Astrocyte (in vitro differentiated cells and primary cell): Measurements from ENCODE around the gene TMEM259. TPM values are rescaled to one million over a fixed set of nuclear protein-coding genes. Genes with fewer than 3 reads are reported as not detected.

Experiments
- DNase-seq: peaks from one replicate; pipeline ENCODE4 v3.0.0-alpha.2; 2010; ENCODE audit warnings: low read depth
- FAIRE-seq: peaks from 2 replicates; lab custom pipeline; 2011; peaks lifted over from hg19 to GRCh38; lab: Jason Lieb, UNC
- H2AFZ ChIP-seq: 2 replicates; pipeline ENCODE4 v1.6.0; 2012; ENCODE audit warnings: low read depth, low read length, inconsistent platforms
- H3K27ac ChIP-seq: 2 replicates; pipeline ENCODE4 v1.5.1; 2011; ENCODE audit warnings: low read depth, low read length, inconsistent platforms
- H3K27me3 ChIP-seq: 2 replicates; pipeline ENCODE4 v1.6.0; 2011; ENCODE audit warnings: low read length, inconsistent platforms; ENCODE audit not compliant: insufficient read depth
- H3K36me3 ChIP-seq: 2 replicates; pipeline ENCODE4 v1.5.1; 2011; ENCODE audit warnings: low read length, inconsistent platforms; ENCODE audit not compliant: insufficient read depth
- H3K4me1 ChIP-seq: 2 replicates; pipeline ENCODE4 v1.5.1; 2011; ENCODE audit warnings: low read length, inconsistent platforms; ENCODE audit not compliant: insufficient read depth
- H3K4me2 ChIP-seq: 2 replicates; pipeline ENCODE4 v1.6.0; 2012; ENCODE audit warnings: low read length, inconsistent platforms
- H3K4me3 ChIP-seq: 2 replicates; pipeline ENCODE4 v1.5.1; 2011; ENCODE audit warnings: low read depth, mild to moderate bottlenecking, low read length, inconsistent platforms; ENCODE audit not compliant: insufficient read depth
- H3K79me2 ChIP-seq: 2 replicates; pipeline ENCODE4 v1.6.0; 2012; ENCODE audit warnings: mild to moderate bottlenecking, low read length, inconsistent platforms; ENCODE audit not compliant: insufficient read depth
- H3K9ac ChIP-seq: 2 replicates; pipeline ENCODE4 v1.6.0; 2012; ENCODE audit warnings: mild to moderate bottlenecking, low read length, inconsistent platforms
- H3K9me3 ChIP-seq: 2 replicates; pipeline ENCODE4 v1.5.1; 2012; ENCODE audit warnings: low read depth, mild to moderate bottlenecking, low read length, inconsistent platforms; ENCODE audit not compliant: insufficient read depth
- H4K20me1 ChIP-seq: 2 replicates; pipeline ENCODE4 v1.6.0; 2012; ENCODE audit warnings: low read length, inconsistent platforms; ENCODE audit not compliant: insufficient read depth
- H3K27ac Mint-ChIP-seq: one replicate; pipeline ENCODE4 v1.8.0; 2021; ENCODE audit warnings: mild to moderate bottlenecking, mixed read lengths; ENCODE audit not compliant: unreplicated experiment
- H3K27me3 Mint-ChIP-seq: one replicate; pipeline ENCODE4 v1.8.0; 2021; ENCODE audit warnings: low read depth, mixed read lengths; ENCODE audit not compliant: unreplicated experiment
- H3K36me3 Mint-ChIP-seq: one replicate; pipeline ENCODE4 v1.8.0; 2021; ENCODE audit warnings: low read depth, mixed read lengths; ENCODE audit not compliant: unreplicated experiment
- H3K4me1 Mint-ChIP-seq: one replicate; pipeline ENCODE4 v1.8.0; 2021; ENCODE audit warnings: low read depth, mixed read lengths; ENCODE audit not compliant: unreplicated experiment
- H3K4me3 Mint-ChIP-seq: one replicate; pipeline ENCODE4 v1.8.0; 2021; ENCODE audit warnings: mild to moderate bottlenecking, moderate library complexity, mixed read lengths; ENCODE audit not compliant: unreplicated experiment
- H3K9me3 Mint-ChIP-seq: one replicate; pipeline ENCODE4 v1.8.0; 2021; ENCODE audit warnings: mild to moderate bottlenecking, mixed read lengths; ENCODE audit not compliant: unreplicated experiment
- EZH2 ChIP-seq: IDR thresholded peaks from 2 replicates; pipeline ENCODE4 v1.6.1; 2012; ENCODE audit warnings: mild to moderate bottlenecking, low read length, inconsistent platforms; ENCODE audit not compliant: insufficient read depth
- total RNA-seq: library from RNA; stranded (reverse); gene quantifications from 2 replicates; pipeline ENCODE4 v1.2.1, GENCODE V29; 2021
- TF ChIP-seq, protein P1 (sequence below): IDR thresholded peaks from 2 replicates; pipeline ENCODE4 v1.5.1; 2011; ENCODE audit warnings: low read depth, mild to moderate bottlenecking, inconsistent platforms, low read length, moderate library complexity; ENCODE audit not compliant: insufficient read depth

Gene TMEM259
- total RNA-seq, 1 donor from 2014 or later = 155 TPM

DNA sequence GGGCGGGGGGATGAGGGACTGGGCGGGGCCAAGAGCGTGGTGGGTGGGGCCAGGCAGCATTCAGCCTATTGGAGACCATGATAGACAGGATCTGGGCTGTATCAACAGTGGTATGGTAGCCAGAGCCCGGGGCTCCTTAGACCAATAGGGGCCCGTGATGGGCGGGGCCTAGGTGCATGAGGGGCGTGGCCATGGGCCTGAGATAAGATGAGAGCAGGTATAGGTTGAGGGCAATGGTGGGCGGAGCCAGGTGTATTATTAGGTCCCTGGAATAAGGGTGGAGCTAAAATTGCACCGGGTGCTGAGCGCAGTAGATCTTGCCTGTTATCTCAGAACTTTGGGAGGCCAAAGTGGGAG, 24.3 kb upstream of the TMEM259 start:
- Mint-ChIP-seq H3K27me3 (no peaks in the 10 kb centered on the region), H3K36me3 (peaks cover 3% of the 10 kb centered on the region), H3K4me1 (peaks cover 4% of the 10 kb centered on the region), H3K4me3 (no peak overlapping the region), H3K9me3 (no peaks in the 10 kb centered on the region), H3K27ac (no peak overlapping the region)
- FAIRE-seq (no peak), DNase-seq (no peak)
- Histone ChIP-seq H3K4me1 (peaks cover 10% of the 10 kb centered on the region), H3K4me3 (no peak overlapping the region), H3K27ac (no peak overlapping the region), H3K36me3 (no peaks in the 10 kb centered on the region), H3K4me2 (no peak overlapping the region), H3K9ac (no peak overlapping the region), H2AFZ (no peak overlapping the region), H3K9me3 (no peaks in the 10 kb centered on the region), H4K20me1 (peaks cover 5% of the 10 kb centered on the region), H3K79me2 (no peaks in the 10 kb centered on the region), H3K27me3 (no peaks in the 10 kb centered on the region)
- TF ChIP-seq, protein P1, sequence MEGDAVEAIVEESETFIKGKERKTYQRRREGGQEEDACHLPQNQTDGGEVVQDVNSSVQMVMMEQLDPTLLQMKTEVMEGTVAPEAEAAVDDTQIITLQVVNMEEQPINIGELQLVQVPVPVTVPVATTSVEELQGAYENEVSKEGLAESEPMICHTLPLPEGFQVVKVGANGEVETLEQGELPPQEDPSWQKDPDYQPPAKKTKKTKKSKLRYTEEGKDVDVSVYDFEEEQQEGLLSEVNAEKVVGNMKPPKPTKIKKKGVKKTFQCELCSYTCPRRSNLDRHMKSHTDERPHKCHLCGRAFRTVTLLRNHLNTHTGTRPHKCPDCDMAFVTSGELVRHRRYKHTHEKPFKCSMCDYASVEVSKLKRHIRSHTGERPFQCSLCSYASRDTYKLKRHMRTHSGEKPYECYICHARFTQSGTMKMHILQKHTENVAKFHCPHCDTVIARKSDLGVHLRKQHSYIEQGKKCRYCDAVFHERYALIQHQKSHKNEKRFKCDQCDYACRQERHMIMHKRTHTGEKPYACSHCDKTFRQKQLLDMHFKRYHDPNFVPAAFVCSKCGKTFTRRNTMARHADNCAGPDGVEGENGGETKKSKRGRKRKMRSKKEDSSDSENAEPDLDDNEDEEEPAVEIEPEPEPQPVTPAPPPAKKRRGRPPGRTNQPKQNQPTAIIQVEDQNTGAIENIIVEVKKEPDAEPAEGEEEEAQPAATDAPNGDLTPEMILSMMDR = no peak
- no peak for TF ChIP-seq EZH2

DNA sequence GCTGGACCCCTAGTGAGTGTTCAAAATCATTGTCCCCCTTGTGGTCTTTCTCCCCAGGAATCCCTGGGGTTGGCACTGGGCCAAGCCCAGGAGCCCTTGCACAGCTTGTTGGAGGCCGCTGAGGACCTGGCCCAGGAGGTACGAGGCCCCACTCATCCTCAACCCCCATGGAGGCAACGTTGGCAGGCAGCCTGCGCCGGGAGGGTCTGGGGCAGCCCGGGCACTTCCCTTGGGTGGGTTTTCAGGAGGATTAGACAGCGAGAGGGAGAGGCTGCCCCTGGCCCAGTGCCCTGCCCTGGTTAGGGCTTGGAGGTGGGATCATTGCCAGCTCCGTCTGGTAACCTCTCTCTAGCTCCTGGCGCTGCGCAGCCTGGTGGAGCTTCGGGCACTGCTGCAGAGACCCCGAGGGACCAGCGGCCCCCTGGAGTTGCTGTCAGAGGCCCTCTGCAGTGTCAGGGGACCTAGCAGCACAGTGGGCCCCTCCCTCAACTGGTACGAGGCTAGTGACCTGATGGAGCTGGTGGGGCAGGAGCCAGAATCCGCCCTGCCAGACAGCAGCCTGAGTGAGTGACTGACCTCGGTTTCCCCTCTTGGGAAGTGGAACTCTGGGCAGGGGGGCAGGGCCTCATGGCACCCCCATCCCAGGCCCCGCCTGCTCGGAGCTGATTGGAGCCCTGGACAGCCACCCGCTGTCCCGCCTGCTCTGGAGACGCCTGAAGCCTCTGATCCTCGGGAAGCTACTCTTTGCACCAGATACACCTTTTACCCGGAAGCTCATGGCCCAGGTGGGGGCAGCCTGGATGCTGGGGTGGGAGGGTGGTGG, 22.0 kb upstream of the TMEM259 start:
- Histone ChIP-seq H3K79me2 (no peaks in the 10 kb centered on the region), H4K20me1 (peaks cover 26% of the 10 kb centered on the region), H3K4me3 (no peak overlapping the region), H3K9me3 (no peaks in the 10 kb centered on the region), H3K4me2 (no peak overlapping the region), H3K36me3 (peaks cover 9% of the 10 kb centered on the region), H3K9ac (no peak overlapping the region), H3K4me1 (peaks cover 28% of the 10 kb centered on the region), H3K27me3 (no peaks in the 10 kb centered on the region), H2AFZ (no peak overlapping the region), H3K27ac (no peak overlapping the region)
- no peak for DNase-seq
- Mint-ChIP-seq H3K4me3 (no peak overlapping the region), H3K27ac (peak overlapping the region; percentile 34), H3K27me3 (no peaks in the 10 kb centered on the region), H3K9me3 (no peaks in the 10 kb centered on the region), H3K36me3 (peaks cover 11% of the 10 kb centered on the region), H3K4me1 (peaks cover 17% of the 10 kb centered on the region)
- TF ChIP-seq, protein P1 = no peak
- TF ChIP-seq EZH2 = no peak
- FAIRE-seq = no peak
